DMS 273 treated with DMSO at 0.1 percent for 48 hours (cell line): ENCODE data around the gene TGFBRAP1.

ENCODE experiments used
- DNase-seq: peaks from one replicate; lab custom pipeline; 2025; lab: John Stamatoyannopoulos, UW

The TGFBRAP1 gene

GRCh38 chr2:105329561-105330495, at the start of gene TGFBRAP1:
TSS of gene TGFBRAP1 (minus strand) at chr2:105329735. CDS start at chr2:105308301, 21,434 bp downstream.
- no peak for DNase-seq

- DNase-seq: no peak
Measured at GRCh38 chr2:105378921-105379383, 49.4 kb upstream of the TGFBRAP1 start.

- no peak for DNase-seq
Measured at GRCh38 chr2:105378276-105378840, 48.8 kb upstream of the TGFBRAP1 start.

- no peak for DNase-seq
Measured at GRCh38 chr2:105377871-105378270, 48.3 kb upstream of the TGFBRAP1 start.

- DNase-seq: no peak
Measured at GRCh38 chr2:105376789-105377240, 47.3 kb upstream of the TGFBRAP1 start.

GRCh38 chr2:105376010-105376409, 46.5 kb upstream of the TGFBRAP1 start:
- no peak for DNase-seq

GRCh38 chr2:105375001-105375561, 45.5 kb upstream of the TGFBRAP1 start:
- no peak for DNase-seq

GRCh38 chr2:105373895-105374401, 44.4 kb upstream of the TGFBRAP1 start:
- no peak for DNase-seq

GRCh38 chr2:105373344-105373781, 43.8 kb upstream of the TGFBRAP1 start:
- DNase-seq: no peak

GRCh38 chr2:105371810-105372209, 42.3 kb upstream of the TGFBRAP1 start:
- DNase-seq: no peak

GRCh38 chr2:105371156-105371555, 41.6 kb upstream of the TGFBRAP1 start:
- no peak for DNase-seq

- DNase-seq: peak; percentile 23
Measured at GRCh38 chr2:105369777-105370690, 40.5 kb upstream of the TGFBRAP1 start.

- no peak for DNase-seq
Measured at GRCh38 chr2:105368759-105369408, 39.3 kb upstream of the TGFBRAP1 start.

GRCh38 chr2:105365206-105365605, 35.7 kb upstream of the TGFBRAP1 start:
- no peak for DNase-seq

- no peak for DNase-seq
Measured at GRCh38 chr2:105364436-105365139, 35.1 kb upstream of the TGFBRAP1 start.

GRCh38 chr2:105362862-105363591, 33.5 kb upstream of the TGFBRAP1 start:
- DNase-seq: no peak

GRCh38 chr2:105361102-105361889, 31.8 kb upstream of the TGFBRAP1 start:
- DNase-seq: no peak

GRCh38 chr2:105358593-105358992, 29.1 kb upstream of the TGFBRAP1 start:
- DNase-seq: no peak

GRCh38 chr2:105357122-105357521, 27.6 kb upstream of the TGFBRAP1 start:
- DNase-seq: no peak
